NCI-H2196 treated with DMSO at 0.1 percent for 48 hours (cell line): Measurements from ENCODE around the gene FBXL5.

ENCODE experiments used
- DNase-seq: peaks from one replicate; lab custom pipeline; 2025; ENCODE audit not compliant: unreplicated experiment; lab: John Stamatoyannopoulos, UW

The FBXL5 gene

GRCh38 chr4:15563871-15564270 is 91.3 kb downstream of the FBXL5 start:
- no peak for DNase-seq

GRCh38 chr4:15562623-15563022 is 92.5 kb downstream of the FBXL5 start:
- no peak for DNase-seq

GRCh38 chr4:15562114-15562513 is 93.0 kb downstream of the FBXL5 start:
- no peak for DNase-seq

- no peak for DNase-seq
These were observed 96.6 kb downstream of the FBXL5 start for GRCh38 chr4:15558561-15558960.

GRCh38 chr4:15557786-15558550 is 97.2 kb downstream of the FBXL5 start:
- no peak for DNase-seq

- no peak for DNase-seq
These were observed 98.6 kb downstream of the FBXL5 start for GRCh38 chr4:15556511-15557092.
